Stimulated activated CD4-positive, alpha-beta T cell treated with anti-CD3 and anti-CD28 coated beads, Interleukin-12 subunit alpha, Interleukin-12 subunit beta, amount 100 ng/mL, for 48 hours (primary cell): Measurements from ENCODE around the gene DACH2.
"Not testable (repeated sequence)": the region's sequence is repeated elsewhere in the genome, so short reads cannot be mapped to it uniquely, and the experiment has no call there.

Experiments used
- DNase-seq, 3 donors: peaks; one replicate each; pipeline ENCODE4 v3.0.0-alpha.2; 2020; ENCODE audit warnings: low read depth in 2 of 3, low spot score in 1 of 3

Gene DACH2

GRCh38 chrX:86148024-86148511 is at the start of gene DACH2:
Gene DACH2, plus strand, starts transcription at chrX:86148451.
- peak in 2 of 3 donors; percentile 16 to 22 for DNase-seq

- DNase-seq: no peak
Observed at GRCh38 chrX:86102341-86102740, 45.9 kb upstream of the DACH2 start.

GRCh38 chrX:86103061-86103460 is 45.2 kb upstream of the DACH2 start:
- no peak for DNase-seq

GRCh38 chrX:86104526-86104925 is 43.7 kb upstream of the DACH2 start:
- no peak for DNase-seq

- no peak for DNase-seq
Observed at GRCh38 chrX:86121916-86122315, 26.3 kb upstream of the DACH2 start.

- DNase-seq: no peak
Observed at GRCh38 chrX:86133761-86134160, 14.5 kb upstream of the DACH2 start.

- no peak for DNase-seq
Observed at GRCh38 chrX:86137071-86137470, 11.2 kb upstream of the DACH2 start.

- DNase-seq: no peak
Observed at GRCh38 chrX:86141786-86142185, 6.5 kb upstream of the DACH2 start.

- no peak for DNase-seq
Observed at GRCh38 chrX:86146102-86146501, 2.1 kb upstream of the DACH2 start.

GRCh38 chrX:86148594-86148993 is 343 bp downstream of the DACH2 start:
- no peak for DNase-seq

- DNase-seq: no peak
Observed at GRCh38 chrX:86149119-86149518, 868 bp downstream of the DACH2 start.

- no peak for DNase-seq
Observed at GRCh38 chrX:86154553-86154952, 6.3 kb downstream of the DACH2 start.

GRCh38 chrX:86171366-86171765 is 23.1 kb downstream of the DACH2 start:
- no peak for DNase-seq

- DNase-seq: no peak
Observed at GRCh38 chrX:86178906-86179305, 30.7 kb downstream of the DACH2 start.

- DNase-seq: not testable (repeated sequence)
Observed at GRCh38 chrX:86181325-86181724, 33.1 kb downstream of the DACH2 start.

GRCh38 chrX:86192827-86193226 is 44.6 kb downstream of the DACH2 start:
- DNase-seq: no peak

GRCh38 chrX:86194758-86195157 is 46.5 kb downstream of the DACH2 start:
- DNase-seq: no peak

- DNase-seq: no peak
Observed at GRCh38 chrX:86195343-86195742, 47.1 kb downstream of the DACH2 start.

GRCh38 chrX:86197815-86198214 is 49.6 kb downstream of the DACH2 start:
- no peak for DNase-seq

GRCh38 chrX:86210772-86211171 is 62.5 kb downstream of the DACH2 start:
- DNase-seq: no peak

- no peak for DNase-seq
Observed at GRCh38 chrX:86215260-86215659, 67.0 kb downstream of the DACH2 start.

GRCh38 chrX:86237482-86237881 is 89.2 kb downstream of the DACH2 start:
- DNase-seq: no peak

GRCh38 chrX:86241547-86241946 is 93.3 kb downstream of the DACH2 start:
- no peak for DNase-seq

- DNase-seq: no peak
Observed at GRCh38 chrX:86263526-86263925, 115.3 kb downstream of the DACH2 start.
